Activated T-helper 9 cell treated with anti-CD3 and anti-CD28 coated beads, Interleukin-2, amount 50 U/mL, for 16 hours (primary cell): ENCODE measurements around the gene CORO1C.

Experiments used
- DNase-seq: peaks from one replicate; pipeline ENCODE4 v3.0.0-alpha.2; 2020; ENCODE audit warnings: low read depth

Gene CORO1C

DNA sequence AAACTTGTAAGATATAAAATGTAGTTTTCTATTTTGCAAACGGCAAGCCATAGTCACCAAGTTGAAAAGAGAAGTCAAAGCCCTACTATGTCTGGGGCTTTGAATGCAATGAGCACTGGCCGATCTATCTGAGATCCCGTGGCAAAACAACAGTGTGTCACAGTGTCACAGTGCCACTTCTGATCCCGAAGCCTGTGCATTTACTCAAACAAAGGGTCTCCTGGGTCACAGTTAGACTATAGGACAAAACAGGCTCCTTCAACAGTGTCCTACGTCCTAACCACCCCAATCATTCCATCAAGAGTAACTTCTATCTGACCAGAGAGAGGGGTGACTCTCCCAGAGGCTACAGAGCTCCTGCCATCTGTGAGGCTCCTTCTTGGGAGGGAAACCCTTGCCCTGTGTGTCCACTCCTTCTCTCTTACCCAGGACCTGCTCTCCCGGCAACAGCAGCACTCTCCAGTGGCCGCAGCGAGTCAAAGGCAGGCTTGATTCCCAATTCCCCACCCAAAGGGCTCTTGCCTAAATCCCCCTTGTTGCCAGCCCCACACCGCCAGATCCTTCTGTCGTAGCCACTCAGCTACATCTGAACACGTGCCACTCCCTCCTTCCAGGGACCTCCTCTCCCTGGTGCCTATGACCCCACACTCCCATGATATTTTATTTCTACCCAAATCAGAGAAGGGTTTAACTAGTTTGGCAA is 83.6 kb downstream of the CORO1C start:
- DNase-seq = no peak

DNA sequence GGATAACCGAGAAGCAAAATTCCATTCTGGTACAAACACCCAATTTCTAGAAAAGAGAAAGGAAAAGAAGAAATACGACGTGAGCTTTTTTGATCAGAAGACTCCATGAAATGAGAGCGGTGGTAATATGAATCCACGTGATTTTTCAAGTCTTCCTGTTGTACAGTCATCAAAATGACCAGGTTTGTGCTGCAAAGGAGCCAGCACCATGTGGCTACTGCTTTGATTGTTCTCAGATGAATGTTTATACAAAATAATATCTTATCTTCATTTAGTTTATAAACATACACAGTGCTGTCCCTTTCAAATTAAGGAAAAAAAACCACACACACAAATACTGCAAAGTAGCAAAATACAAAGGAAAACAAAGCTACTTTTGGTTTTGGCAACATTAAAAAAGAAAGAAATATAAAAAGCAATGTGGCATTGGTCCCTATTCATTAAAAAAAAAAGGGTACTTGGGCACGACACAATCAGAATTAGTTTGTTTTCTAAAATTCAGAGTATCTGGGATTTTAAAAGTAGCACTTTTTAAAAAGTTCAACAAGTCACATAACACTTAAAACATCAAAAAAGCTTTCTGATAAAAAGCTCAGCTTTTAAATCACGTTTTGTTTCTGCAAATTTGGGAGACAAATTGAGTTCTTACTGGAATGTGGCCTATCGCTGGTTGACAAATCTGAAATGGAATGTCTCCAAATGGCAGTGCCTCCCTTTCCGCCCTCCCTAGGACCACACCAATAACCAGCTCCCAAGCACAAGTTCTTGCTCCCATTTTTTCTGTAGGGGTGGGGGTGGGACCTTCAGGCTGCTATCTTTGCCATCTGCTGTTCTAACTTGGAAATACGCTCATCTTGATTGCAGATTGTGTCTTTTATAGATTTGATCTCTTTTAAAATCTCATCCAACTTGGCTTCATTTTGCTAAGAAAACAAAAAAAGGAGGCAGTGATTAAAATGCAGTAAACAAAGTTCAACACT is 84.4 kb downstream of the CORO1C start:
- DNase-seq = no peak

- DNase-seq = no peak
Observed at GRCh38 chr12:108645686-108646599, 85.4 kb downstream of the CORO1C start.

DNA sequence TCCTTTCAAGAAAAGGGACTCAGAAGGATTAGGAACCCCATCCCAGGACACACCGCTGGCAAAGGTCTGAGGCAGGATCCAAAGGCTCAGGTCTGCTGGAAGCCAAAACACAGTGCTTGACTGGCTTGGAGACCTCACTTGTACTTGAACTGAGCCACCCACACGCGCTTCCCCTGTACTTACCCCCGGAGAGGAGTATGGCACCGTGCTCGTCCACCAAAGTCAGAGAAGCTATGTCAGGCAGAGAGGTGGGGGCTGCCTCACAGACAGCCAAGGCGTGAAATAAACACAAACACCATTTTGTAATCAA is 86.6 kb downstream of the CORO1C start:
- no peak for DNase-seq

DNA sequence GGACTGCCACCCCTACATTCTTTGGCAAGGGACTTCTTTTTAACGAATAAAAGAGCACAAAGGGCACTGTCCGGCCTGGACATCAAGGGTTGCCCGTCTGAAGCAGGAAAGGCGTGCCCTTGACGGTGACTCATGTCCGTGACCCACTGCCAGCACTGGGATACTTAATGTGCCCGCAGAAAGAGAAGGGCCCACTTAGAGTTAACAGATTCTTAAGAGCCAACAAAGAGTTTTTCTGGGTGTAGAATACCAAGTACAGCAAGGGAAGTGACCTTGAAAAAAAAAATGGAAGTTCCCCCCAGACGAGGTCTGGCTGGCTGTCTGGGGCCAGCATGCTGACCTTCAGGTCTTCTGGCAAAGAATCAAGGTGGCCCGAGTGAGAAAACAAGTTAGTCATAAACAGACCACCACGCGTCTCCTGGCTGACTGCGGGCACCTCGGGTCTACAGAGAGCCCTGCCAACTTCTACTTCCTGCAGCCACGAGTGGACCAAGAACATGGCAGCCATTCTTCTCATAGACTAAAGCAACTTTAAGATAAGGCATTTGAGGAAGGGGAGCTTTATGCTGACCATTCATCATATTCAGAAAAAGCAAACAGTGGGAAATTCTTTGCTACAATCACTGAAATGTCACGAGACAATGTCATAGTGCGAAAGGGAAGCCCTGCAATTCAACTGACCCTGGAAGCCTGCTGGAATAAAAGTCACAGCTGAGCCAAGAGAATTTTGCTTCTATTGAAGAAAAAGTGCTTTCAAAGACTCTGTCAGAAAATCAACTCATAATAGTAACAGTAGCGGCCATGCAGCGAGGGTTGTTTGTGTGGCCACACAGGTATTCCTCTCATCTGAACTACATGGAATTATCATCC is 87.1 kb downstream of the CORO1C start:
- DNase-seq = no peak

- DNase-seq = no peak
Observed at GRCh38 chr12:108642899-108643654, 88.2 kb downstream of the CORO1C start.

GRCh38 chr12:108642269-108642870 is 88.9 kb downstream of the CORO1C start:
- DNase-seq = no peak

- no peak for DNase-seq
Observed at GRCh38 chr12:108641446-108642268, 89.7 kb downstream of the CORO1C start.

DNA sequence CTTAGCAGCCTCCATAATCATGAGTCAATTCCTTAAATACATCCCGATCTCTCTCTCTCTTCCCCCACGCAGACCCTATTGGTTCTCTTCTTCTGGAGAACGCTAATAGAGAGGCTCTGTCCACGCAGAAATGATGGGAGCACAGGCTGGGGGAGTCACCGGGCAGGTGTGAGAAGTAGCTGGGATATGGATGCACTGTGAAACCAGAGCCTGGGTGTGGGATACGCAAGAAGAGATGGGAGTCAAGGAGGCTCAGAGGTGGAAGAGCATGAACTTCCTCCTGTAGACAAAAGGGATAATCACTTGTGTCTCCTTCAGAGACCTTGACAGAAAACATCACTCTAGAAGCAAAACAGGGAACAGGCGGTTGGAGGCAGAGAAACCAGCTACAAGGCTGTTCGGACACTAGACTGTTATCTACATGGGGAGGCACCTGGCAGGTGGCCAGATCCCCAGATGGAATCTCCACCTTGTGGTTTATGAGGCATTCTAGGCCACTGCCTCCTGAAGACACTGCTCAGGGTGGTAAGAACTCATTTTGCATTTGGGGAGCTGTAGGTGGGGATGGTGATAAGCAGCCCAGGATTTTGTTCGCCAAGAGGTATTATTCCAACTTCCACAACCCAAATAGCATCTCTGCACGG is 90.4 kb downstream of the CORO1C start:
- DNase-seq = no peak

GRCh38 chr12:108638997-108639822 is 92.1 kb downstream of the CORO1C start:
- DNase-seq = no peak

- DNase-seq = no peak
Observed at GRCh38 chr12:108638141-108638827, 93.0 kb downstream of the CORO1C start.

DNA sequence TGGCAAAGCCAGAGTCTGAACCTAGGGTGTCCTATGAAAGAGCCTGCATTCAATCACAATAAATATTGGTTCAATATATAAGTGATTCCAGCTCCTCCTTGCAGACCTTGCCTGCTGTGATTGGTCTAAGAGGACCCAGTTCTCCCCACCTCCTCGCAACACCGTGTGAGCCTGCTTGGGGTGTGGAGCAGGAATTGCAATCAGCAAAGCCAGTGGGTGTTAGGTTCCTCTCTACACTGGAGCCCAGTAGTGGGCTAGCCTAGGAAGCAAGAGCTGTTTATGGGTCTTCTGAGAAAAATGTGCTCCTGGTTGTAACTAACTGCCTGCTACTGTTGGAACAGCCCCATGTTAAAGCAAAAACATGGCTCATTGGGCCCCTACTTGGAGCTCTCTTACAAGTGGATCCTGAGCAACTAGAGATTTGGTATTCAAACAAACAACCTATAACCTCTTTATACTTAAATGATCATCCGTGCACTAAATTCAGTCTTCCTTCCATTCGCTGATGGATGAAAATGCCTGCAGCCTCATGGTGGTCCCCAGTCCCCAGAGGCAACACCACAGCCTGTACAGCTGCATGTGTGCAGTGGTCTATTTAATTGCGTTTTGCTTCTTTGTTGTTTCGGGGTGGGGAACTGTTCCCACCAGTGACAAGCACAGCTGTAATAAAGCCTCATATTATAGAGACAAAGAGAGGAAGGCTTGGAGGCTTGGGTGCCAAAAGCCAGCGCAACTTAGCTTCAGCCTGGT is 93.9 kb downstream of the CORO1C start:
- no peak for DNase-seq

DNA sequence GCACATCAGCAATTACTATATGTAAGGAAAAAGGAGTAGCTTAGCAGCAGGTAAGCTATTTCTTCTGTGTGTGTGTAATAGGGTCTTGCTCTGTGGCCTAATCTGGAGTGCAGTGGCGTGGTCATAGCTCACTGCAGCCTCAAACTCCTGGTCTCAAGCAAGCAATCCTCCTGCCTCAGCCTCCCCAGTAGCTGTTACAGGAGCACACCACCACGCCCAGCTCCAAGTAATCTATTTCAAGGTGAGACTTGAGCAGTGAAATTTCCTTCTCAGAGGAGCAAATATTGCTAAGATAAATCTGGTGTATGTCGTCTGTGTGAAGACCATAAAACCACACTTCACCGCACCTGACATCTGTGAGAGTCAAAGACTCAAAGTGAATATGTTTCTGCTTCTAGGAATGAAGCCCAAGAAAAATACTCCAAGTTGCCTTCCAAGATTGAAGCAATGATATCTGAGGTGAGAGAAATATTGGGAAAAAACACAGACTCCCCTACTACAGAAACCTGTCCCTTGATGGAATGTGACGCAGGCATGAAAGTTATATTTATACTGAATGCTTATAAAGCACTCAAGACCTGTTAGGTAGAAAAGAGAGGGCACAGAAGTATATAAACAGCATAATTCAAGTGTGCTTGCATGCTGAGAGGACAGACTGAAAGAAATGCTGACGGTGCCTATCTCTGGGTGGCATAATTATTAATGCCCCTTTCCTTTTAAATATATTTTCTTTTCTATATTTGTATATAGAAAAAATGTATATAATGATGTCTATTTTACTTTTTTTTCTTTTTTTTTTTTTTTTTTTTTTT is 95.1 kb downstream of the CORO1C start:
- no peak for DNase-seq

DNA sequence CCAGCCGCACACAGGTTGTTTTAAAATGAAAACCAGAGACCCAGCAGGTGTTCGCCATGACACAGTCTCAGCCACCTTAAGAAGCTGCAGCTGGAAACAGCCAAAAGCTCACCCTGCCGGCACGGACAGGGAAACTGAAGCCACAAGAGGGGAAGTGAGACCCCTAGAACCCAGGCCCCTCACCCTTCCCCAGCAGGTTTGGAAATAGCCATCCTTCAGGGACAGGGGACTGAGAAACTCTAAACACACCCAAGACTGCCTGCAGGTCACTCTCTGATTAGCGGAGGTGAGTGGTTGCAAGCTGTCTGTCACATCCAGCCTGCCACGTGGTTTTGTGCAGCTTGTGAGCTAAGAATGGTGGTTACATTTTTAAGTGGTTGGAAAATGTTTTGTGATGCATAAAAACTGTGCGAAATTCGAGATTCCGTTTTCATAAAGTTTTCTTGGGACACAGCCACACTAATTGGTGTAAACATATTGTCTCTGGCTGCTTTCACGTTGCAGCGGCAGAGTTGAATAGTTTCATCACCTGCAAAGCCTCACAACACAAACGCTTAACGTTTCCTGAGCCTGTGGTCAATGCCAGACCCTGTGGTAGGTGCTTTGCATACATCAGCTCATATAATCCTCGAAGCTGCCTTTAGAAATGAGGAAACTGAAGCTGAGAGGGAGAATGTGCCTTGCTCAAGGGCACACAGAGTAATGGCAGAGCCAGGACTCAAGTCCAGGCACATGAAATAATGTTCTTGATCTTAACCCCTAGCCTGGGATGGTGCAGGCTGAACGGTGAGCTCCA is 95.9 kb downstream of the CORO1C start:
- DNase-seq = no peak

DNA sequence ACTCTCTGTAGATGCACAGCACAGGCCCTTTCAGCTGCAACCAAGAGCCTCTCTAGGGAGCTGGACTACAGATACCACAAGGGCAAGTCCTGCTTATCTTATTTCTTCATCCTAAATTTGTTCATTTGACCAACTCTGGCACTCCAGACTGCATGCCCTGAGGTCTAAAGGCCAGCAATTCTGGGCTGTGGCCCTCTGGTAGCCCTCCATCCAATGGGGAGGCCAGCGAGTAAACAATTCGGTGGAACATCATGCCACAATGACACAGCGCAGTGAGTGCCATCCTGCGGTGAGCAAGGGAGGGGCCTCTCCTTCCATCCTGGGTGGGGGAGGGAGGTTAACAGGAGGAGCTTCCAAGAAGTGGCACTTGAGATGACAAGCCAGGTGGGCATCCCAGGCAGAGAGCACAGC is 97.0 kb downstream of the CORO1C start:
- no peak for DNase-seq
